NB4 (cell line): ENCODE measurements around the gene LEMD2.

Source experiments
- DNase-seq: peaks from one replicate; pipeline ENCODE4 v3.0.0; 2010; ENCODE audit warnings: low read depth
- H3K4me3 ChIP-seq: one replicate; pipeline ENCODE4 v1.5.1; 2011; ENCODE audit warnings: mild to moderate bottlenecking, low read depth, low read length, moderate library complexity
- CTCF ChIP-seq: IDR thresholded peaks from one replicate; pipeline ENCODE4 v1.5.1; 2012; ENCODE audit warnings: low read depth, low read length
- MYC ChIP-seq: IDR thresholded peaks from 2 replicates; pipeline ENCODE4 v1.6.1; 2011; ENCODE audit warnings: low read depth, low read length
- POLR2A ChIP-seq: IDR thresholded peaks from 2 replicates; pipeline ENCODE4 v1.6.1; 2011; ENCODE audit warnings: mild to moderate bottlenecking; ENCODE audit not compliant: insufficient read length; ENCODE audit errors: extremely low read depth
- TF ChIP-seq, protein P1 (sequence below): IDR thresholded peaks from 2 replicates; pipeline ENCODE4 v1.6.1; 2011; ENCODE audit warnings: low read depth, low read length

The LEMD2 gene

GRCh38 chr6:33784787-33785186 is 4.1 kb downstream of the LEMD2 start:
- TF ChIP-seq MYC (no peak), CTCF (no peak), POLR2A (no peak)
- TF ChIP-seq, protein P1, sequence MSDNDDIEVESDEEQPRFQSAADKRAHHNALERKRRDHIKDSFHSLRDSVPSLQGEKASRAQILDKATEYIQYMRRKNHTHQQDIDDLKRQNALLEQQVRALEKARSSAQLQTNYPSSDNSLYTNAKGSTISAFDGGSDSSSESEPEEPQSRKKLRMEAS = no peak
- no peak overlapping the region for H3K4me3 ChIP-seq

DNA sequence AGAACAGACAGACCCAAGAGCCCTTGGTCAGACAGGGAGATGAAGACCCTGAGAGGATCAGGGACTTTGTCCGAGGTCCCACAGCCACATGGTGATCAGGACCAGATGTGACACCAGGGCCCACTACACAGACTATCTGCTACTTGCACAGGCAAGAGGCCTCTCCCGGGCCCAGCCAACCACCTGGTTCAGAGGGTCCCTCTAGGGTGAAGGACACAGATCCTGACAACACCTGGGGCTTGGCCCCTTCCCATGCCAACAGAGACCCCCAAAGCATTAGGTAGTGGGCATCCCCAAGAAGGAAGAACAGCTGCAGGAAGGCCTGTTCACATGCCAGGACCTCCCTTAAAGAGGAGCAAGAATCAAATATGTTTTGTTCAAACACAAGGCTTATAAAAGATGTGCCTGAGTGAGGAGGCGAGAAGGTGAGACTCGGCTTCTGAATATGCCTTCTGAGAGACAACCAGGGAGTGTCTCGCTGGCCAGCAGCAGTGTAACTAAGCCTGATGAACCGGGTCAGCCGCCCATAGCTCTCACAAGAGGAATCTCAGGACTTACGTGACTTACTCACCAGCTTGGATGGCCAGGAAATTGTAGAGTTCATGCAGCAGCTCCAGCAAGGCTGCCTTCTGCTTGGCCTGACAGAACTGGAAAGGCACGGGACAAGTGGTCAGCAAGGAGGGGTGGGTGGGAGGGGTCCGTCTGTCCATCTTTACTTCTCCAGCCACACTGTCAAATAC is 5.0 kb downstream of the LEMD2 start:
- TF ChIP-seq POLR2A (no peak), CTCF (no peak), MYC (no peak)
- TF ChIP-seq, protein P1 = no peak
- DNase-seq = no peak
- no peak overlapping the region for H3K4me3 ChIP-seq

More at GRCh38 chr6:33784787-33785186, 4.1 kb downstream of the LEMD2 start:
- no peak for DNase-seq

GRCh38 chr6:33782561-33782960 is 6.4 kb downstream of the LEMD2 start:
- no peak for DNase-seq
- no peak overlapping the region for H3K4me3 ChIP-seq
- no peak for TF ChIP-seq CTCF
- TF ChIP-seq, protein P1 = no peak
- TF ChIP-seq POLR2A = no peak
- no peak for TF ChIP-seq MYC

GRCh38 chr6:33781131-33781975 is 7.6 kb downstream of the LEMD2 start:
- TF ChIP-seq, protein P1 = no peak
- TF ChIP-seq POLR2A (no peak), MYC (no peak), CTCF (no peak)
- no peak for DNase-seq
- H3K4me3 ChIP-seq = no peak overlapping the region

DNA sequence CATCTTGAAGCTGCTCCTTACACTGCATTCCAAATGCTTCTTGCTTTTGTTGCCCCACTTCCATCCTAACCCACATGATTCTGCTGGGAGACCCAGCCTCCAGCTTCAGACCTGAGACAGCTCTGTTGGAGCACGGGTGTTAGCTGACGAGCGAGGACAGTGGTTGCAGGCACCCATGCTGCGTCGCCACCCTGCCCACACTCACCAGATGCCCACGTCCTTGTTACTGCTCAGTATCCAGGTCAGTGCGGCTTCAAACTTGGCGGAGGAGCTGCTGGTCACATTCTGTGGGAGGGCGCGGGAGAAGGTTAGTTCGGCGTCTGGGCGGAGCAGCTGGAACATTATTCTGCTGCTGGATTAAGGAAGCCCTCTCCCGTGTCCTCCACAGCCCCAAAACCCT is 9.0 kb downstream of the LEMD2 start:
- H3K4me3 ChIP-seq = no peak overlapping the region
- TF ChIP-seq POLR2A (no peak), CTCF (no peak), MYC (no peak)
- TF ChIP-seq, protein P1 = no peak

More for the DNA sequence above, 9.0 kb downstream of the LEMD2 start:
- no peak for DNase-seq
